ENCODE measurements around the gene FAM47E. TPM values are rescaled to one million over a fixed set of nuclear protein-coding genes. Genes with fewer than 3 reads are reported as not detected.

The FAM47E gene
- polyA plus RNA-seq, 1 donor (not counting 4 experiments of a cell fraction or from before 2014, with no cell fraction given), result 0.29 TPM

- Histone ChIP-seq H4K20me1 (ENCODE audit: control insufficient read depth, extremely low read depth, insufficient read depth, low read length) (no peaks in the 10 kb centered on the region), H3K4me3 (ENCODE audit: control insufficient read depth in 2 of 3, extremely low read depth in 1 of 3, insufficient read depth in 2 of 3, low read depth in 1 of 3, low read length in 3 of 3) (no peak overlapping the region), H3K9me3 (ENCODE audit: control insufficient read depth, low read depth, low read length) (no peaks in the 10 kb centered on the region), H2AFZ (ENCODE audit: control insufficient read depth, low read length) (no peak overlapping the region), H3K4me2 (ENCODE audit: control insufficient read depth, extremely low read depth, insufficient read depth, low read depth, low read length) (no peak overlapping the region), H3K79me2 (ENCODE audit: control insufficient read depth, insufficient read depth, low read length) (no peaks in the 10 kb centered on the region), H3K9ac (ENCODE audit: control insufficient read depth, extremely low read depth, insufficient read depth, low read length) (no peak overlapping the region), H3K36me3 (ENCODE audit: control insufficient read depth in 2 of 2, extremely low read depth in 1 of 2, insufficient read depth in 2 of 2, low read length in 2 of 2) (no peaks in the 10 kb centered on the region), H3K27ac (ENCODE audit: control insufficient read depth, insufficient read depth, low read length) (no peak overlapping the region), H3K9me1 (ENCODE audit: control insufficient read depth, extremely low read depth, insufficient read depth, low read length) (no peaks in the 10 kb centered on the region), H3K4me1 (ENCODE audit: control insufficient read depth, extremely low read depth, insufficient read depth, low read length) (no peaks in the 10 kb centered on the region), H3K27me3 (ENCODE audit: control insufficient read depth, extremely low read depth, insufficient read depth, low read length) (peaks cover 4% of the 10 kb centered on the region)
- TF ChIP-seq CTCF (optimal IDR thresholded peaks at IDR 0.05 in 1 of 3, IDR thresholded peaks at IDR 0.05 in 1 of 3, conservative IDR thresholded peaks at IDR 0.05 in 1 of 3; ENCODE audit: extremely low read depth in 1 of 3, insufficient read depth in 2 of 3, low read length in 3 of 3), result no peak
- TF ChIP-seq EZH2 (IDR thresholded peaks at IDR 0.05; ENCODE audit: low read length), result no peak
- dilution Hi-C loops (cut with MboI; ENCODE audit: extremely low pct_ligation_motif_present, low sequenced_read_pairs), result no loop called here
- no peak for DNase-seq (ENCODE audit: low read depth, low spot score)
- FAIRE-seq, result no peak
Observed at GRCh38 chr4:76271248-76271647, 19.7 kb downstream of the FAM47E start.

- H3K9me3 ChIP-seq (ENCODE audit: control insufficient read depth, low read depth, low read length), result no peaks in the 10 kb centered on the region
- TF ChIP-seq CTCF (optimal IDR thresholded peaks at IDR 0.05 in 1 of 3, IDR thresholded peaks at IDR 0.05 in 1 of 3, conservative IDR thresholded peaks at IDR 0.05 in 1 of 3; ENCODE audit: extremely low read depth in 1 of 3, insufficient read depth in 2 of 3, low read length in 3 of 3), result no peak
- TF ChIP-seq EZH2 (IDR thresholded peaks at IDR 0.05; ENCODE audit: low read length), result no peak
- H4K20me1 ChIP-seq (ENCODE audit: control insufficient read depth, extremely low read depth, insufficient read depth, low read length), result no peaks in the 10 kb centered on the region
- no peak for FAIRE-seq
- H3K9ac ChIP-seq (ENCODE audit: control insufficient read depth, extremely low read depth, insufficient read depth, low read length), result no peak overlapping the region
- peaks cover 4% of the 10 kb centered on the region for H3K27me3 ChIP-seq (ENCODE audit: control insufficient read depth, extremely low read depth, insufficient read depth, low read length)
- no peaks in the 10 kb centered on the region for H3K9me1 ChIP-seq (ENCODE audit: control insufficient read depth, extremely low read depth, insufficient read depth, low read length)
- H3K4me2 ChIP-seq (ENCODE audit: control insufficient read depth, extremely low read depth, insufficient read depth, low read depth, low read length), result no peak overlapping the region
- no peak for DNase-seq (ENCODE audit: low read depth, low spot score)
- H3K79me2 ChIP-seq (ENCODE audit: control insufficient read depth, insufficient read depth, low read length), result no peaks in the 10 kb centered on the region
- H3K27ac ChIP-seq (ENCODE audit: control insufficient read depth, insufficient read depth, low read length), result no peak overlapping the region
- dilution Hi-C loops (cut with MboI; ENCODE audit: extremely low pct_ligation_motif_present, low sequenced_read_pairs), result no loop called here
- no peak overlapping the region for H3K4me3 ChIP-seq (ENCODE audit: control insufficient read depth in 2 of 3, extremely low read depth in 1 of 3, insufficient read depth in 2 of 3, low read depth in 1 of 3, low read length in 3 of 3)
- no peak overlapping the region for H2AFZ ChIP-seq (ENCODE audit: control insufficient read depth, low read length)
- no peaks in the 10 kb centered on the region for H3K36me3 ChIP-seq (ENCODE audit: control insufficient read depth in 2 of 2, extremely low read depth in 1 of 2, insufficient read depth in 2 of 2, low read length in 2 of 2)
- H3K4me1 ChIP-seq (ENCODE audit: control insufficient read depth, extremely low read depth, insufficient read depth, low read length), result no peaks in the 10 kb centered on the region
Observed at GRCh38 chr4:76272073-76272472, 20.6 kb downstream of the FAM47E start.

Data from keratinocyte (primary cell).